HepG2 (cell line): Measurements from ENCODE around the gene RAPGEF2. TPM values are rescaled to one million over a fixed set of nuclear protein-coding genes. Genes with fewer than 3 reads are reported as not detected.
A peak's percentile ranks its signal among the peaks of the same experiment; 100 is the strongest.

Experiments used
- ATAC-seq: fragments of 200-7000 bp; cut with Tn5 transposase; 3 replicates; pipeline ENCODE4 v1.9.1; 2020; ENCODE audit warnings: mild to moderate bottlenecking, moderate library complexity
- BruUV-seq: library from RNA; stranded (reverse); fragments of 400-500 nt; replicated peaks from 2 replicates; lab custom pipeline; 2021; lab: Mats Ljungman, UMichigan
- CTCF ChIA-PET: fragments of 300-600 bp; formaldehyde crosslinking; extraction: SDS; loops from one replicate; lab custom pipeline; 2021; ENCODE audit warnings: low total read pairs, inconsistent platforms, low intra/inter-chr PET ratio; lab: Yijun Ruan, JAX
- POLR2A ChIA-PET: fragments of 350-600 bp; sonication (Branson Sonifier 250); formaldehyde crosslinking; loops from one replicate; lab custom pipeline; 2020; ENCODE audit warnings: antibody characterized with exemption, inconsistent platforms; lab: Yijun Ruan, JAX
- DNase-seq: peaks from one replicate; pipeline ENCODE4 v3.0.0-alpha.2; 2015; ENCODE audit warnings: low spot score
- FAIRE-seq: peaks from 3 replicates; lab custom pipeline; 2011; peaks lifted over from hg19 to GRCh38; lab: Jason Lieb, UNC
- H2AFZ ChIP-seq: one replicate; pipeline ENCODE4 v1.6.1; 2011; ENCODE audit warnings: low read length, inconsistent platforms
- H3K27ac ChIP-seq: fragments of 300-600 bp; 3 replicates; pipeline ENCODE4 v1.8.0; 2011; ENCODE audit warnings: mixed run types, mild to moderate bottlenecking, mixed read lengths, low read length, inconsistent platforms; ENCODE audit not compliant: insufficient read depth; ENCODE audit errors: extremely low read length
- H3K27me3 ChIP-seq, 2 experiments: fragments of 200-600 bp in 1 of 2; 2 replicates in 1 of 2; 3 replicates in 1 of 2; pipeline versions ENCODE4 v1.6.0 to v1.8.0; 2011; ENCODE audit warnings: low read length in 2 of 2, mild to moderate bottlenecking in 2 of 2, moderate library complexity in 2 of 2, inconsistent platforms in 1 of 2; ENCODE audit not compliant: insufficient read depth in 2 of 2, control insufficient read depth in 1 of 2
- H3K36me3 ChIP-seq, 2 experiments: fragments of 200-600 bp in 1 of 2; replicated peaks in 1 of 2; 2 replicates in 1 of 2; 3 replicates in 1 of 2; pipeline versions ENCODE4 v1.5.1 to v1.8.0; 2011; ENCODE audit warnings: low read length in 2 of 2, inconsistent platforms in 1 of 2; ENCODE audit not compliant: insufficient read depth in 2 of 2, control insufficient read depth in 1 of 2
- H3K4me1 ChIP-seq: 2 replicates; pipeline ENCODE4 v1.5.1; 2012; ENCODE audit warnings: low read length, inconsistent platforms; ENCODE audit not compliant: insufficient read depth
- H3K4me2 ChIP-seq: 2 replicates; pipeline ENCODE4 v1.6.0; 2011; ENCODE audit warnings: low read depth, low read length, inconsistent platforms
- H3K4me3 ChIP-seq, 3 experiments: fragments of 200-600 bp in 1 of 3; sonication (generic), shearing (Covaris generic) in 1 of 3; replicated peaks in 1 of 3; 2 replicates each; pipeline ENCODE4 v1.5.1; 2011 to 2016; ENCODE audit warnings: low read length in 3 of 3, inconsistent platforms in 2 of 3, low read depth in 2 of 3, mild to moderate bottlenecking in 2 of 3, control low read depth in 1 of 3, mixed read lengths in 1 of 3; ENCODE audit not compliant: insufficient read depth in 1 of 3
- H3K79me2 ChIP-seq: one replicate; pipeline ENCODE4 v1.6.1; 2011; ENCODE audit warnings: low read length, inconsistent platforms; ENCODE audit not compliant: insufficient read depth
- H3K9ac ChIP-seq: 2 replicates; pipeline ENCODE4 v1.6.0; 2011; ENCODE audit warnings: mild to moderate bottlenecking, low read depth, low read length, inconsistent platforms; ENCODE audit not compliant: insufficient read depth
- H3K9me3 ChIP-seq: 2 replicates; pipeline ENCODE4 v1.5.1; 2012; ENCODE audit warnings: mild to moderate bottlenecking, low read length
- H4K20me1 ChIP-seq: 2 replicates; pipeline ENCODE4 v1.6.0; 2011; ENCODE audit warnings: inconsistent platforms, mild to moderate bottlenecking, low read length, moderate library complexity; ENCODE audit not compliant: insufficient read depth
- ATRX ChIP-seq: sonication (generic); formaldehyde crosslinking; IDR thresholded peaks from 2 replicates; pipeline ENCODE4 v1.4.0; 2020; ENCODE audit warnings: missing genetic modification reagents, borderline replicate concordance
- FOXP1 ChIP-seq, 2 experiments: fragments of 450-650 bp in 1 of 2; IDR thresholded peaks; 2 replicates each; pipeline ENCODE4 v1.6.1; 2017 to 2018; ENCODE audit warnings: antibody characterized with exemption in 1 of 2
- MAF1 ChIP-seq: sonication (generic); formaldehyde crosslinking; IDR thresholded peaks from 2 replicates; pipeline ENCODE4 v1.5.0; 2020; ENCODE audit warnings: missing genetic modification reagents, borderline replicate concordance
- SYNCRIP ChIP-seq: fragments of 200-400 bp; formaldehyde crosslinking; IDR thresholded peaks from 2 replicates; pipeline ENCODE4 v1.6.1; 2018; ENCODE audit warnings: mild to moderate bottlenecking, low read depth, low read length; ENCODE audit not compliant: insufficient read depth
- ZFAT ChIP-seq: sonication (generic); formaldehyde crosslinking; conservative IDR thresholded peaks from 2 replicates; pipeline ENCODE4 v1.8.1; 2023; ENCODE audit warnings: missing genetic modification reagents, inconsistent platforms
- ZMAT3 ChIP-seq: sonication (generic); formaldehyde crosslinking; conservative IDR thresholded peaks from 2 replicates; pipeline ENCODE4 v1.7.0; 2021; ENCODE audit warnings: missing genetic modification reagents
- WGBS: methylation state at CpG from one replicate; pipeline ENCODE4 v1.1.6; 2017; ENCODE audit warnings: low lambda C conversion rate; 5-methylcytosine and 5-hydroxymethylcytosine counted together
- in situ Hi-C: cut with HindIII; loops from 2 replicates; pipeline ENCODE4 v1.10.0; 2017; ENCODE audit warnings: low pct_unique_long_range_greater_than_20kb; ENCODE audit not compliant: extremely low pct_ligation_motif_present
- intact Hi-C: fragments of 100-400 bp; cut with micrococcal nuclease; formaldehyde crosslinking; loops from one replicate; pipeline ENCODE4 v1.10.0; 2022; ENCODE audit not compliant: unreplicated experiment
- polyA plus RNA-seq, 8 experiments: library from polyadenylated mRNA; depleted of rRNA in 3 of 8; stranded (reverse) in 7 of 8; unstranded in 1 of 8; fragments of >200 nt; fragmentation: Illumina TruSeq in 4 of 8; extraction: Trizol in 4 of 8; gene quantifications; 2 replicates each; pipeline versions ENCODE4 v1.2.1 to v1.2.3, GENCODE V29; 2011 to 2016; ENCODE audit warnings: low read depth in 4 of 8, missing spikeins in 1 of 8, mixed read lengths in 1 of 8; ENCODE audit not compliant: insufficient read depth in 1 of 8
- total RNA-seq, 5 experiments: library from RNA; depleted of rRNA; stranded (reverse); fragments of >200 nt; fragmentation: Illumina TruSeq; extraction: Trizol; gene quantifications; 2 replicates each; pipeline ENCODE4 v1.2.3, GENCODE V29; 2016; ENCODE audit warnings: low read depth in 1 of 5
- TF ChIP-seq, protein P1 (sequence below): sonication (generic); formaldehyde crosslinking; IDR thresholded peaks from 2 replicates; pipeline ENCODE4 v1.4.0; 2020; ENCODE audit warnings: low read depth, missing genetic modification reagents

The RAPGEF2 gene
- total and polyA plus RNA-seq, 2 of the 13 experiments (the other 11 are each of a cell fraction or from before 2014, with no cell fraction given), result 19.2 to 23.0 TPM

DNA sequence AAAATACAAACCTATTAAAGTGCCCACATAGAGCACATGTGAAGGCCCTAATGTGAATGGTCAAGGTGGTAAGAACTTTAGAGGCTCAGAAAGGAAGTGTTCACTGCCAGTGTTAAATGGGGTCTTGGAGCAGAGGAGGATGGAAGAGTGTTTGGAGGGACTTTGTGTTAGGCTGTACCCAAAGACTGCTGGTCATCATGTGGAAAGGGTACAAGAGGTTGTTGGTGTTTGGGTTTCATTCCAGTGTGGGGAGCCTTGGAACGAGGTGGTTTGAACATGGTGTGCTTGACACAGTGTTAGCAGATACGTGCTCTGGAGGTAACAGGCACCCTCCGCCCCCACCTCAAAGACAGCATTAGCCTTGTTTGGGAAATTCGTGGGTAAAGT, 73.1 kb downstream of the RAPGEF2 start:
- no TSS peak for BruUV-seq
- Histone ChIP-seq H3K4me1 (peaks cover 41% of the 10 kb centered on the region), H3K27ac (no peak overlapping the region), H3K9ac (no peak overlapping the region; the same call in 1 of the 2 replicates), H3K9me3 (no peaks in the 10 kb centered on the region), H3K36me3 (no peaks in the 10 kb centered on the region; a peak in 1 of 5 replicates), H4K20me1 (peaks cover 4% of the 10 kb centered on the region; the same call in 1 of the 2 replicates), H2AFZ (no peak overlapping the region), H3K27me3 (no peaks in the 10 kb centered on the region), H3K4me2 (peak overlapping the region; percentile 68), H3K4me3 (peak overlapping the region in 1 of 3 experiments; percentile 20; a peak in 1 of 6 replicates), H3K79me2 (peaks cover 32% of the 10 kb centered on the region)
- DNase-seq (no peak), ATAC-seq (peak; percentile 68), FAIRE-seq (no peak)
- WGBS, result 75% methylated on average over 4 of the region's 4 CpGs
- intact Hi-C loops (loop anchor here (1.0 to 10.0 kb wide), 6 partner anchors 27 to 446 kb away; no protein-coding TSS in a partner anchor), in situ Hi-C loops (loop anchor here (5.0 to 10.0 kb wide), 3 partner anchors 71 to 314 kb away; partner anchors contain the start of gene RAPGEF2)
- ChIA-PET CTCF (interaction anchor here (0.8 to 2.7 kb wide), 3 partner anchors 72 to 446 kb away, joined by 3 to 26 read pairs (median 5); no protein-coding TSS in a partner anchor), POLR2A (no interaction called here)
- TF ChIP-seq MAF1 (CRISPR knock-in tag), result 0 out of 2 replicates have a peak, but pooled peaks have one; percentile 52
- TF ChIP-seq ZMAT3 (CRISPR knock-in tag), result no peak
- TF ChIP-seq, protein P1, sequence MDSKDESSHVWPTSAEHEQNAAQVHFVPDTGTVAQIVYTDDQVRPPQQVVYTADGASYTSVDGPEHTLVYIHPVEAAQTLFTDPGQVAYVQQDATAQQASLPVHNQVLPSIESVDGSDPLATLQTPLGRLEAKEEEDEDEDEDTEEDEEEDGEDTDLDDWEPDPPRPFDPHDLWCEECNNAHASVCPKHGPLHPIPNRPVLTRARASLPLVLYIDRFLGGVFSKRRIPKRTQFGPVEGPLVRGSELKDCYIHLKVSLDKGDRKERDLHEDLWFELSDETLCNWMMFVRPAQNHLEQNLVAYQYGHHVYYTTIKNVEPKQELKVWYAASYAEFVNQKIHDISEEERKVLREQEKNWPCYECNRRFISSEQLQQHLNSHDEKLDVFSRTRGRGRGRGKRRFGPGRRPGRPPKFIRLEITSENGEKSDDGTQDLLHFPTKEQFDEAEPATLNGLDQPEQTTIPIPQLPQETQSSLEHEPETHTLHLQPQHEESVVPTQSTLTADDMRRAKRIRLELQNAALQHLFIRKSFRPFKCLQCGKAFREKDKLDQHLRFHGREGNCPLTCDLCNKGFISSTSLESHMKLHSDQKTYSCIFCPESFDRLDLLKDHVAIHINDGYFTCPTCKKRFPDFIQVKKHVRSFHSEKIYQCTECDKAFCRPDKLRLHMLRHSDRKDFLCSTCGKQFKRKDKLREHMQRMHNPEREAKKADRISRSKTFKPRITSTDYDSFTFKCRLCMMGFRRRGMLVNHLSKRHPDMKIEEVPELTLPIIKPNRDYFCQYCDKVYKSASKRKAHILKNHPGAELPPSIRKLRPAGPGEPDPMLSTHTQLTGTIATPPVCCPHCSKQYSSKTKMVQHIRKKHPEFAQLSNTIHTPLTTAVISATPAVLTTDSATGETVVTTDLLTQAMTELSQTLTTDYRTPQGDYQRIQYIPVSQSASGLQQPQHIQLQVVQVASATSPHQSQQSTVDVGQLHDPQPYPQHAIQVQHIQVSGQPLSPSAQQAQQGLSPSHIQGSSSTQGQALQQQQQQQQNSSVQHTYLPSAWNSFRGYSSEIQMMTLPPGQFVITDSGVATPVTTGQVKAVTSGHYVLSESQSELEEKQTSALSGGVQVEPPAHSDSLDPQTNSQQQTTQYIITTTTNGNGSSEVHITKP (CRISPR knock-in tag), result no peak
- TF ChIP-seq FOXP1 (IDR thresholded peaks at IDR 0.05), result no peak
- no peak for TF ChIP-seq FOXP1 (CRISPR knock-in tag; IDR thresholded peaks at IDR 0.05)
- no peak for TF ChIP-seq SYNCRIP
- TF ChIP-seq ATRX (CRISPR knock-in tag), result no peak
- TF ChIP-seq ZFAT (CRISPR knock-in tag), result no peak
